ENCODE results near the gene FAIM2.

DNA sequence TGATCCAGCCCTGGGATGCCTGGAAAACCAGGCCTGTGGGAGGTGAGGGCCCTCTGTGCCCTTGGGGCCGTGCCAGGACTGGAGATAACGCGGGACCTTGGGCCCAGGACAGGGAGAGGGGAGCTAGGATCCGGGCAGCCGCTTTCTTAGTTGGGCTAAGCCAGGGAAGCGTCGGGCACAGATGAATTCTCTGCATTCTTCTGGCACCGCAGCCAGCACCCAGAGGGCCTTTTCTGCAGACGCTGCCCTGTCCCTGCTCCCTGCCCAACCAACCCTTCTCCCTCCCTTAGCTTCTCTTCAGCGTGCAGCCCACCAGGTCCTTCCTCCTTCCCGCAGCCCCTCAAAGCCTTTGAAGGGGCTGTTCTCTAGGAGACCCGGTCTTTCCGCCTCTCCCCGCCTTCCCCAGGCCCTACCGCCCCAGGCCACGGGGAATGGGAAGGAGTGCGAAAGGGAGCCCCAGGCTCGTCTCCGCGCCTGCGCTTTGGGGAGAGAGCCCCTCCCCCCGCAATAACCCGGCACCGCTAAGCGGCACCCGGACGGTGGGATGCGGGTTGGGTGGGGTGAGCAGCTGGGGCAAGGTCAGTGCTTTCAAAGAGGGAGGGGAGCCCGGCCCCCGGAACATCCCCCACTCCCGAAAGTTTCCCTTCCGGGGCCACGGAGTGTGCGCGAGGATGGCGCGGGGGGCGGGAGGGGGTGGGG, 76.2 kb downstream of the FAIM2 start:
- TF ChIP-seq, protein P1, sequence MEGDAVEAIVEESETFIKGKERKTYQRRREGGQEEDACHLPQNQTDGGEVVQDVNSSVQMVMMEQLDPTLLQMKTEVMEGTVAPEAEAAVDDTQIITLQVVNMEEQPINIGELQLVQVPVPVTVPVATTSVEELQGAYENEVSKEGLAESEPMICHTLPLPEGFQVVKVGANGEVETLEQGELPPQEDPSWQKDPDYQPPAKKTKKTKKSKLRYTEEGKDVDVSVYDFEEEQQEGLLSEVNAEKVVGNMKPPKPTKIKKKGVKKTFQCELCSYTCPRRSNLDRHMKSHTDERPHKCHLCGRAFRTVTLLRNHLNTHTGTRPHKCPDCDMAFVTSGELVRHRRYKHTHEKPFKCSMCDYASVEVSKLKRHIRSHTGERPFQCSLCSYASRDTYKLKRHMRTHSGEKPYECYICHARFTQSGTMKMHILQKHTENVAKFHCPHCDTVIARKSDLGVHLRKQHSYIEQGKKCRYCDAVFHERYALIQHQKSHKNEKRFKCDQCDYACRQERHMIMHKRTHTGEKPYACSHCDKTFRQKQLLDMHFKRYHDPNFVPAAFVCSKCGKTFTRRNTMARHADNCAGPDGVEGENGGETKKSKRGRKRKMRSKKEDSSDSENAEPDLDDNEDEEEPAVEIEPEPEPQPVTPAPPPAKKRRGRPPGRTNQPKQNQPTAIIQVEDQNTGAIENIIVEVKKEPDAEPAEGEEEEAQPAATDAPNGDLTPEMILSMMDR (IDR thresholded peaks at IDR 0.05): no peak
- no peak for TF ChIP-seq POLR2A (IDR thresholded peaks at IDR 0.05)
